Epithelial cell of esophagus (primary cell): ENCODE data around the gene CHST11.

Source experiments
- DNase-seq: peaks from one replicate; pipeline ENCODE4 v3.0.0; 2010; ENCODE audit warnings: low read depth
- H3K4me3 ChIP-seq: 2 replicates; pipeline ENCODE4 v1.5.1; 2011; ENCODE audit warnings: mild to moderate bottlenecking, low read length, control low read depth
- CTCF ChIP-seq: IDR thresholded peaks from 2 replicates; pipeline ENCODE4 v1.5.1; 2011; ENCODE audit warnings: low read depth, mild to moderate bottlenecking, low read length, control low read depth, inconsistent platforms; ENCODE audit not compliant: insufficient read depth; ENCODE audit errors: missing control alignments

The CHST11 gene

GRCh38 chr12:104600036-104600712 lies 143.4 kb downstream of the CHST11 start:
- no peak for TF ChIP-seq CTCF
- no peak for DNase-seq
- no peak overlapping the region for H3K4me3 ChIP-seq

- no peak for DNase-seq
Observed at GRCh38 chr12:104600790-104601739, 144.3 kb downstream of the CHST11 start.

GRCh38 chr12:104602406-104602805 lies 145.7 kb downstream of the CHST11 start:
- DNase-seq: peak; percentile 22
- no peak overlapping the region for H3K4me3 ChIP-seq
- no peak for TF ChIP-seq CTCF

More at GRCh38 chr12:104600790-104601739, 144.3 kb downstream of the CHST11 start:
- TF ChIP-seq CTCF: no peak
- no peak overlapping the region for H3K4me3 ChIP-seq

GRCh38 chr12:104602896-104603295 lies 146.1 kb downstream of the CHST11 start:
- no peak for TF ChIP-seq CTCF
- no peak overlapping the region for H3K4me3 ChIP-seq
- DNase-seq: peak; percentile 87

GRCh38 chr12:104603545-104603973 lies 146.8 kb downstream of the CHST11 start:
- no peak overlapping the region for H3K4me3 ChIP-seq
- peak; percentile 91 for DNase-seq
- no peak for TF ChIP-seq CTCF

- no peak overlapping the region for H3K4me3 ChIP-seq
- peak; percentile 96 for DNase-seq
- TF ChIP-seq CTCF: no peak
Observed at GRCh38 chr12:104604070-104604994, 147.6 kb downstream of the CHST11 start.
